ENCODE measurements around the gene BTBD9. TPM values are rescaled to one million over a fixed set of nuclear protein-coding genes. Genes with fewer than 3 reads are reported as not detected.
A peak's percentile ranks its signal among the peaks of the same experiment; 100 is the strongest.

BTBD9 gene
- total RNA-seq, 1 donor from 2014 or later, result 18.1 TPM

DNA sequence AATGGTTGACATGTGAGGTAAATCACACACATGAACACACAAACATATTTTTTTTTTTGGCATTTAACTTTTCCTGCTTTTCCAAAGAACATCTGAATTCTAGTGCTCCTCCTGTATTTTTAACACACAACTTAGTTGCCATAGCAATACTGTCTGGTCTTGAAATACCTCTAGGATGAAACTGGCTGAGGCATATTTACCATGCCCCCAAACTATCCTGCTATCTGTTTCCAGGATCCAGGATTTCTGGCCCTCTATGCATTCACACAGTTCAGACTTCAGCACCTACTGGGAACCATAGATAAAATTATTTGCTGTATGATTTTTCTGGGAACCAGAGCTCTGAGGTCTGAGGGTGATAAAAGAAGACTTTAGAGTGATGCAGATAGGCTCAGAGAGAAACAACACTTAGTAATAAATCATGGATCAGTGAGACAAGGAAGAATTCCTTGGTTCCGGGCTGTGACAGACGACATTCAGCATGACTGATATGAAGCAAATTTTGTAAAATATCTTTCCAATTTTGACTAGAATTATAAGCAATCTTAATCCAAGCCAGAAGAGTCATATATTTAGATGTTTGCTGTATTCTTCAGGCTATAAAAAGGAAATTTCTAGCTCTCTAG lies 359.7 kb downstream of the BTBD9 start:
- TF ChIP-seq CTCF (IDR thresholded peaks at IDR 0.05), result no peak
- no peak overlapping the region for H3K27ac Mint-ChIP-seq (ENCODE audit: unreplicated experiment)
- H3K36me3 Mint-ChIP-seq (ENCODE audit: unreplicated experiment), result peaks cover 3% of the 10 kb centered on the region
- no peak for DNase-seq (ENCODE audit: extremely low spot score, unreplicated experiment)
- H3K9me3 Mint-ChIP-seq (ENCODE audit: unreplicated experiment), result no peaks in the 10 kb centered on the region
- no peak overlapping the region for H3K4me3 Mint-ChIP-seq (ENCODE audit: unreplicated experiment)
- H3K4me1 Mint-ChIP-seq (ENCODE audit: unreplicated experiment), result no peaks in the 10 kb centered on the region
- no peaks in the 10 kb centered on the region for H3K27me3 Mint-ChIP-seq (ENCODE audit: unreplicated experiment)

DNA sequence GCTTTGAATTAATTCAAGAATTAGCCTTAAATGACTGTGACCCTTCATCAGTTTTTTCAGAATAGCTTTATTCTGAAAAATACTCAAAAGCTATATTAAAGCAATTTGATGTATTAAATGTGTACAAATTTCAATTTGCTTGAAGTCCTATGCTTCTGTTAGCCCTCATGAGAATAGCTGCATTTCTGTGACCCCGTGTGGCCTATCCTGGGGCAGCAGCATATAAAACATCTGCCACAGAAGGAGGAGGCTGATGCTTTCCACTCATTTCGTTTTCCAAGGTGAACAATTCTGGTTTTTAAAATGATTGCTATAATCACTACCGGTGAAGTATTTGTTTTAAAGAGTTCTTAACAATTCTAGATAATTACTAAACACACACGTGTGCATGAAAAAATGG lies 360.3 kb downstream of the BTBD9 start:
- no peaks in the 10 kb centered on the region for H3K27me3 Mint-ChIP-seq (ENCODE audit: unreplicated experiment)
- no peaks in the 10 kb centered on the region for H3K9me3 Mint-ChIP-seq (ENCODE audit: unreplicated experiment)
- no peak overlapping the region for H3K27ac Mint-ChIP-seq (ENCODE audit: unreplicated experiment)
- H3K4me3 Mint-ChIP-seq (ENCODE audit: unreplicated experiment), result no peak overlapping the region
- TF ChIP-seq CTCF (IDR thresholded peaks at IDR 0.05), result no peak
- DNase-seq (ENCODE audit: extremely low spot score, unreplicated experiment), result no peak
- peaks cover 3% of the 10 kb centered on the region for H3K36me3 Mint-ChIP-seq (ENCODE audit: unreplicated experiment)
- H3K4me1 Mint-ChIP-seq (ENCODE audit: unreplicated experiment), result no peaks in the 10 kb centered on the region

DNA sequence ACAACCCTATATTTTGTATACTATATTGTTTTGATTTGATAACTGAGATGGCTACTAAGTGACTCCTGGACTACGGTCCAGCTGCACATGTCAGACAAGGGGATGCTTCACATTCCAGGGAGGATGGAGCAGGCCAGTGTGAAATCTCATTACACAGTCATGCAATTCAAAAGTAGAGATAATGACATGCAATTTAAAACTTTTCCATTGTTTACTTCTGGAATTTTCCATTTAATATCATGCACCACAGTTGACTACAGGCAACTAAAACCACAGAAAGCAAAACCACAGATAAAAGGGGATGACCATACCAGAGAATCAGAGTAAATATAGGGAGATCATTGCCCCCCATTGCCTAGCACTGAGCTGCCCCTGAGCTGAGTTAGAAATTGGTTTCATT lies 366.4 kb downstream of the BTBD9 start:
- no peak for TF ChIP-seq CTCF (IDR thresholded peaks at IDR 0.05)
- no peak overlapping the region for H3K4me3 Mint-ChIP-seq (ENCODE audit: unreplicated experiment)

DNA sequence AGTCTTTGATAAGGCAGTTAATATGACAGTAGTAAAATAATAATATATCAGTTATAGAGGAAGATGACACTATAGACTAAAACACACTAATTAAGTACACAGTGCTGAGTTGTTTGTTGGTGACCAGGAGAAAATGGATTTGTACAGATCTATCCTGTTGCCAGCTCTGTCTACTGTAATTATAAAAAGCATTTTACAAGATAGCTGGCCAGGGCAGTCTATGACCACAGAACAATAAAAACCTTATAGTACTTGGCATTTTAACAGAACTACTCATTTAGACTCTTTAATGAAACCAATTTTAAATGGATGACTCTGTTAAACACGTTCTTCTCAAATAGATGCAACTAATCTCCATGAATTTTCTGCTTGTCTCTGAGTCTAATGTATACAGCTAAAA lies 367.5 kb downstream of the BTBD9 start:
- Mint-ChIP-seq H3K4me3 (ENCODE audit: unreplicated experiment) (no peak overlapping the region), H3K27ac (ENCODE audit: unreplicated experiment) (no peak overlapping the region), H3K4me1 (ENCODE audit: unreplicated experiment) (peaks cover 33% of the 10 kb centered on the region), H3K9me3 (ENCODE audit: unreplicated experiment) (no peaks in the 10 kb centered on the region), H3K27me3 (ENCODE audit: unreplicated experiment) (no peaks in the 10 kb centered on the region), H3K36me3 (ENCODE audit: unreplicated experiment) (peaks cover 3% of the 10 kb centered on the region)
- DNase-seq (ENCODE audit: extremely low spot score, unreplicated experiment), result no peak
- TF ChIP-seq CTCF (IDR thresholded peaks at IDR 0.05), result no peak

More for the DNA sequence above, 366.4 kb downstream of the BTBD9 start:
- DNase-seq (ENCODE audit: extremely low spot score, unreplicated experiment), result no peak
- H3K27me3 Mint-ChIP-seq (ENCODE audit: unreplicated experiment), result no peaks in the 10 kb centered on the region
- no peaks in the 10 kb centered on the region for H3K9me3 Mint-ChIP-seq (ENCODE audit: unreplicated experiment)
- peaks cover 33% of the 10 kb centered on the region for H3K4me1 Mint-ChIP-seq (ENCODE audit: unreplicated experiment)
- peaks cover 3% of the 10 kb centered on the region for H3K36me3 Mint-ChIP-seq (ENCODE audit: unreplicated experiment)
- peak overlapping the region; percentile 12 for H3K27ac Mint-ChIP-seq (ENCODE audit: unreplicated experiment)

- Mint-ChIP-seq H3K27ac (ENCODE audit: unreplicated experiment) (peak overlapping the region; percentile 62), H3K4me3 (ENCODE audit: unreplicated experiment) (no peak overlapping the region)
- DNase-seq (ENCODE audit: extremely low spot score, unreplicated experiment), result no peak
Observed at GRCh38 chr6:38271081-38271480, 368.6 kb downstream of the BTBD9 start.

More at GRCh38 chr6:38271081-38271480, 368.6 kb downstream of the BTBD9 start:
- Mint-ChIP-seq H3K4me1 (ENCODE audit: unreplicated experiment) (peaks cover 33% of the 10 kb centered on the region), H3K27me3 (ENCODE audit: unreplicated experiment) (no peaks in the 10 kb centered on the region), H3K36me3 (ENCODE audit: unreplicated experiment) (no peaks in the 10 kb centered on the region), H3K9me3 (ENCODE audit: unreplicated experiment) (no peaks in the 10 kb centered on the region)
- TF ChIP-seq CTCF (IDR thresholded peaks at IDR 0.05), result peak; percentile 5

Measured in osteocyte (in vitro differentiated cells).